Measurements from ENCODE around the gene UNC119. TPM values are rescaled to one million over a fixed set of nuclear protein-coding genes. Genes with fewer than 3 reads are reported as not detected.

The UNC119 gene
- total and polyA plus RNA-seq, 12 donors: 26.7 to 80.8 (median 38.8) TPM

DNA sequence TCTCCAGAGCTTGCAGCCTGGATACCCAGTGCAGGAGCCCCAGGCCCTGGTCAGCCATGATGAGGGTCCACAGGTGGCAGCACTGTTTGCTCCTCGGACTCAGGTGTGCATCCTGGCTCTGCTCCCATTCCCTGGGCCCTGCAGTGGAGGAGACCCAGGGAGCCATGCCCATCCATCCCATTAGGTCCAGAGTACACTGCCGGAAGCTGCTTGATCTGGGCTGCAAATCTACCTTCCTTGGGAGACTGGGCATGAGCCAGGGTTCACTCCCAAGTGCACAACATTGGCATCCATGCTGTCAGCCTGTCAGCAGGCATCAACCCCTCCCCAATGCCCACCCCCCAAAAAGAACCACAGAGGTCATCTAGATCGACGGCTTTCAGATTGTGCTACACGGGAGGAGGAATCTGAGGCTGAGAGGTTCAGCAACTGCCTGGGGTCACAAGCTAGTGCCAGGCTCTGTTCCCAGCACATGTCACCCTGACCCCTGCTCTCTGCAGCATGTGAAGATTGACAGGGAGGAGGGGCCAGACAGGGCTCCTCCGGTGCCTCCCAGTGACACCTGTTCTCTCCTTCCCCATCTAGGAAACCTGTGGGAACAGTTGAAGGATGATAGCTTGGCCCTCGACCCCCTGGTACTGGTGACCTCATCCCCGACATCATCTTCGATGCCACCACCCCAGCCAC, 15.7 kb downstream of the UNC119 start:
- Histone ChIP-seq H3K27ac (no peak overlapping the region), H3K27me3 (no peaks in the 10 kb centered on the region), H3K4me1 (replicated peaks in 1 of 2) (no peaks in the 10 kb centered on the region), H3K4me3 (no peak overlapping the region), H3K9me3 (replicated peaks in 1 of 3) (no peaks in the 10 kb centered on the region), H3K36me3 (replicated peaks in 1 of 2) (no peaks in the 10 kb centered on the region)
- DNase-seq: no peak
- 61 to 69% (median 62%) methylated on average over 7 to 9 of the region's 9 CpGs for WGBS, 4 donors
- TF ChIP-seq POLR2A (IDR thresholded peaks at IDR 0.05): no peak
- TF ChIP-seq, protein P1, sequence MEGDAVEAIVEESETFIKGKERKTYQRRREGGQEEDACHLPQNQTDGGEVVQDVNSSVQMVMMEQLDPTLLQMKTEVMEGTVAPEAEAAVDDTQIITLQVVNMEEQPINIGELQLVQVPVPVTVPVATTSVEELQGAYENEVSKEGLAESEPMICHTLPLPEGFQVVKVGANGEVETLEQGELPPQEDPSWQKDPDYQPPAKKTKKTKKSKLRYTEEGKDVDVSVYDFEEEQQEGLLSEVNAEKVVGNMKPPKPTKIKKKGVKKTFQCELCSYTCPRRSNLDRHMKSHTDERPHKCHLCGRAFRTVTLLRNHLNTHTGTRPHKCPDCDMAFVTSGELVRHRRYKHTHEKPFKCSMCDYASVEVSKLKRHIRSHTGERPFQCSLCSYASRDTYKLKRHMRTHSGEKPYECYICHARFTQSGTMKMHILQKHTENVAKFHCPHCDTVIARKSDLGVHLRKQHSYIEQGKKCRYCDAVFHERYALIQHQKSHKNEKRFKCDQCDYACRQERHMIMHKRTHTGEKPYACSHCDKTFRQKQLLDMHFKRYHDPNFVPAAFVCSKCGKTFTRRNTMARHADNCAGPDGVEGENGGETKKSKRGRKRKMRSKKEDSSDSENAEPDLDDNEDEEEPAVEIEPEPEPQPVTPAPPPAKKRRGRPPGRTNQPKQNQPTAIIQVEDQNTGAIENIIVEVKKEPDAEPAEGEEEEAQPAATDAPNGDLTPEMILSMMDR (IDR thresholded peaks at IDR 0.05): no peak
- intact Hi-C loops (cut with DNase I): no loop called here

DNA sequence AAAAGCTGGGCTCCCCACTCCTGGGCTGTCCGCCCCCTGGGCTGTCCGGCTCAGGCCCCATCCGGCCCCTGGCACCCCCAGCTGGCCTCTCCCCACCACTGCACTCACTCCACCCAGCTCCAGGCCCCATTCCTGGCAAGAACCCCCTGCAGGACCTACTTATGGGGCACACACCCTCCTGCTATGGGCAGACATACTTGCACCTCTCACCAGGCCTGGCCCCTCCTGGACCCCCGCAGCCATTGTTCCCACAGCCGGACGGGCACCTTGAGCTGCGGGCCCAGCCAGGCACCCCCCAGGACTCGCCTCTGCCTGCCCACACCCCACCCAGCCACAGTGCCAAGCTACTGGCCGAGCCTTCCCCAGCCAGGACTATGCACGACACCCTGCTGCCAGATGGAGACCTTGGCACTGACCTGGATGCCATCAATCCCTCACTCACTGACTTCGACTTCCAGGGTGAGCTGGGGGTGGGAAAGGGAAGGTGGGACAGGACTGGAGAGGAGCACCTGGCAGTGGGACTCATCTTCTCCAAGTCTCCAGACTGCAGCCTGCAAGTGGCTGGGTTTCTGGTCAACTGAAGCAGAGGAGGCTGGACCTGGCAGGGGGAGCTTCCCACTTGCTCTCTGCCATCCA, 17.6 kb downstream of the UNC119 start:
- Histone ChIP-seq H3K36me3 (replicated peaks in 1 of 2) (no peaks in the 10 kb centered on the region), H3K27ac (no peak overlapping the region), H3K4me1 (replicated peaks in 1 of 2) (no peaks in the 10 kb centered on the region), H3K27me3 (peaks cover 5% of the 10 kb centered on the region), H3K4me3 (no peak overlapping the region), H3K9me3 (replicated peaks in 1 of 3) (no peaks in the 10 kb centered on the region)
- WGBS, 4 donors: 73 to 93% (median 77%) methylated on average over 3 to 11 of the region's 11 CpGs
- DNase-seq: no peak
- no peak for TF ChIP-seq POLR2A (IDR thresholded peaks at IDR 0.05)
- TF ChIP-seq, protein P1 (IDR thresholded peaks at IDR 0.05): no peak
- intact Hi-C loops (cut with DNase I): loop anchor here in 1 of 2 donors (5.0 kb wide), 1 partner anchor 38 kb away; no protein-coding TSS in a partner anchor

DNA sequence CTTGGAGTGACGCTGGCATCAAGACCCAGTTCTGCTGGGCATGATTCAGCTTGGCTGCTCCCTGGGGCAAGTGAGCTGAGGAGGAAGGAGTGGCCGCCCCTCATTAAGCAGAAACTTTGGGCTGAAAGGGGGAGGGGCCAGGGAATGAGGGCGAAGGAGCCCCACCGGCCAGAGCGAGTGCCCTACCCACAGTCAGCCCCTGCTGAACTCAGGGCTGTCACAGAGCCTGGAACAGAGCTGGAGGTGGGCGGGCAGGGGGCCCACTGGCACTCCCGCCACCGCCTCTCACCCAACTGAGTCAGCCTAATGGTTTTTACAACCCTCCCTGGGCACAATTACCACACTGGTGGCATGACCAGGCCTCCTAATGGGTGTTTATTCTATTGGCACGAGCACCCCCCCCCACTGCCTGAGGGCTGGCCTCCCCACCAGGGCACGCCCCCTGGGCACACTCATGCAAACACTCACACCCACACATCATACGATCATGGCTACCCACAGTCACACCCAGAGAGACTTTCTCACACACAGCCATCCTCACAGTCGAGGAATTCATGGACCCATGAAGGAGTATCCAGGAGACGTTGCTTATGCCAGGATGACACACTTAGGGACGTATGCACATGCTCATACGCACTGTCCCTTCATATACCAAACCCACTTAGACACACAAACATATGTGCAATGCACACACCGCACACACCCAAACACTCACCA, 19.2 kb downstream of the UNC119 start:
- TF ChIP-seq POLR2A (IDR thresholded peaks at IDR 0.05): no peak
- TF ChIP-seq, protein P1 (IDR thresholded peaks at IDR 0.05): no peak
- no peak for DNase-seq
- WGBS, 4 donors: 80 to 90% (median 83%) methylated on average over 10 to 16 of the region's 16 CpGs
- intact Hi-C loops (cut with DNase I): loop anchor here in 1 of 2 donors (5.0 kb wide), 1 partner anchor 36 kb away; no protein-coding TSS in a partner anchor
- Histone ChIP-seq H3K4me1 (replicated peaks in 1 of 2) (no peaks in the 10 kb centered on the region), H3K36me3 (replicated peaks in 1 of 2) (no peaks in the 10 kb centered on the region), H3K4me3 (no peak overlapping the region), H3K9me3 (replicated peaks in 1 of 3) (no peaks in the 10 kb centered on the region), H3K27me3 (peaks cover 5% of the 10 kb centered on the region), H3K27ac (no peak overlapping the region)

Data from adrenal gland (tissue), 12 donors.